ENCODE data around the gene SUSD3. TPM values are rescaled to one million over a fixed set of nuclear protein-coding genes. Genes with fewer than 3 reads are reported as not detected.

SUSD3 gene
- total RNA-seq, 1 donor from 2014 or later, result 1.3 TPM

- TF ChIP-seq, protein P1, sequence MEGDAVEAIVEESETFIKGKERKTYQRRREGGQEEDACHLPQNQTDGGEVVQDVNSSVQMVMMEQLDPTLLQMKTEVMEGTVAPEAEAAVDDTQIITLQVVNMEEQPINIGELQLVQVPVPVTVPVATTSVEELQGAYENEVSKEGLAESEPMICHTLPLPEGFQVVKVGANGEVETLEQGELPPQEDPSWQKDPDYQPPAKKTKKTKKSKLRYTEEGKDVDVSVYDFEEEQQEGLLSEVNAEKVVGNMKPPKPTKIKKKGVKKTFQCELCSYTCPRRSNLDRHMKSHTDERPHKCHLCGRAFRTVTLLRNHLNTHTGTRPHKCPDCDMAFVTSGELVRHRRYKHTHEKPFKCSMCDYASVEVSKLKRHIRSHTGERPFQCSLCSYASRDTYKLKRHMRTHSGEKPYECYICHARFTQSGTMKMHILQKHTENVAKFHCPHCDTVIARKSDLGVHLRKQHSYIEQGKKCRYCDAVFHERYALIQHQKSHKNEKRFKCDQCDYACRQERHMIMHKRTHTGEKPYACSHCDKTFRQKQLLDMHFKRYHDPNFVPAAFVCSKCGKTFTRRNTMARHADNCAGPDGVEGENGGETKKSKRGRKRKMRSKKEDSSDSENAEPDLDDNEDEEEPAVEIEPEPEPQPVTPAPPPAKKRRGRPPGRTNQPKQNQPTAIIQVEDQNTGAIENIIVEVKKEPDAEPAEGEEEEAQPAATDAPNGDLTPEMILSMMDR (IDR thresholded peaks at IDR 0.05; ENCODE audit: insufficient read depth, low read length, poor library complexity, severe bottlenecking), result no peak
- no peak for DNase-seq (ENCODE audit: low read depth)
- Histone ChIP-seq H3K4me3 (ENCODE audit: low read depth, low read length) (no peak overlapping the region), H3K36me3 (ENCODE audit: control insufficient read depth, insufficient read depth, low read length) (no peaks in the 10 kb centered on the region), H3K27me3 (ENCODE audit: control insufficient read depth, insufficient read depth, low read length) (peaks cover 13% of the 10 kb centered on the region)
Measured at GRCh38 chr9:93054758-93055704, 3.5 kb upstream of the SUSD3 start.

DNA sequence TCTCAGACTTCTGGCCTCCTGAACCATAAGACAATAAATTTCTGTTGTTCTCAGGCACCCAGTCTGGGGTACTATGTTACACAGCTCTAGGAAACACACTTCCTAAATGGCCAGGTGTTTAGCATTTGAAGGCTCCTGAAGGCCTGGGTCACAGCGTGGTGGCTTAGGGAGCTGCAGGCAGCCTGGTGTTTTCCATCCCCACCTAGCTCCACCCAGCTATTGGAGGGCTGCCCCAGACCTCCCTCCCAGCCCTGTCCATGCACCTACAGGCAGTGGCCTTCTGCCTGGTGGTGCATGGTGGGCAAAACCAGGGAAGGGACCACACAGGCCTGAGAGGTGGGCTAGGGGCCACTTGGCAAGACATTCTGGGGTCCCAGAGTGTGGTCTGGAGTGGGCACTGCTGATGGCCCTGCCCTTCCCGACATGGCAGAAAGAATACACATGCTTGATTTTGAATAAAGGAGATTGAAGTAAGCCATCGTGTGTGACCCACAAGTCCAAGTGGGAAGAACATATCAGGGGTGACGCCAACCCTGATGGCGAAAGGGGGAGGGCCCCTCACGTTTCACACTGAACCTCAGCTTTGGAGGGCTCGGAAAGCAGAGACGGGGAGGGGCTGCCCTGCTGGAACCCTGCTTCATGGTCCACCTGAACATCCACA, 1.3 kb upstream of the SUSD3 start:
- TF ChIP-seq, protein P1 (IDR thresholded peaks at IDR 0.05; ENCODE audit: insufficient read depth, low read length, poor library complexity, severe bottlenecking), result no peak
- Histone ChIP-seq H3K36me3 (ENCODE audit: control insufficient read depth, insufficient read depth, low read length) (no peaks in the 10 kb centered on the region), H3K4me3 (ENCODE audit: low read depth, low read length) (no peak overlapping the region), H3K27me3 (ENCODE audit: control insufficient read depth, insufficient read depth, low read length) (peaks cover 13% of the 10 kb centered on the region)
- DNase-seq (ENCODE audit: low read depth), result no peak

GRCh38 chr9:93057703-93058354, 672 bp upstream of the SUSD3 start:
- H3K36me3 ChIP-seq (ENCODE audit: control insufficient read depth, insufficient read depth, low read length), result no peaks in the 10 kb centered on the region
- no peak overlapping the region for H3K4me3 ChIP-seq (ENCODE audit: low read depth, low read length)
- TF ChIP-seq, protein P1 (IDR thresholded peaks at IDR 0.05; ENCODE audit: insufficient read depth, low read length, poor library complexity, severe bottlenecking), result no peak
- DNase-seq (ENCODE audit: low read depth), result no peak
- H3K27me3 ChIP-seq (ENCODE audit: control insufficient read depth, insufficient read depth, low read length), result peaks cover 12% of the 10 kb centered on the region

DNA sequence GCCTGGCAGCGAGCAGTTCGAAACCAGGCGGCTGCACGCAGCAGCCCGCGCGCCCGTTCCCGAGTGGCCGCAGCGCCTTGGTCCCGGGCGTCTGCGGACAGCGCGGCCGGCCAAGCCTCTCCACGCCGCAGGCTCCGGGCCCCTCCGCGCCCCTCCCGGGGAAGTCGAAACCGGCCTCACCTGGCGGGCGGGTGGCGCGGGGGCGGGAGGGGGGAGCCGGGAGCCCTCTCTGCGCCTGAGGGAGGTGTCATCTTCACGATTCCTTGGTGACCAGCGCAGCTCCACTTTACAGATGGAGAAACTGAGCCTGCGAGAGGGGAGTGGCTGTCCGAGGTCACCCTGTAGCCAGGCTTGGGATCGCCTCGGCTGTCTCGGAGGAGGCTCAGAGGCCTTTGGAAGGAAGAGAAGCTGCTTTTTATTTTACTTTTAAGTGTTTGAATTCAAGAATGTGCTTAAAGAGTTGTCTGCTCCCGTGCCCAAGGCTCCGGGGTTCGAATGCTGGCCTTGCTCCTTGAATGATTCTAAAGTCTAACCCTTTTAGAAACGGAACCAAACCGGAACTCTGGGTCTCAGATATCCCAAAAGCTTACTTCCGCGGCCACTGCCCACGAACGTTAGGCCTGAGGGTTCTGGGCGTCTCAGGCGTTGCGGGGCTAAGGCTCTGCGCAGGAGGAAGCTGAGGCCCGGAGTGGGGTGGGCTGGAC, 662 bp downstream of the SUSD3 start:
- H3K27me3 ChIP-seq (ENCODE audit: control insufficient read depth, insufficient read depth, low read length), result peaks cover 3% of the 10 kb centered on the region
- no peak for DNase-seq (ENCODE audit: low read depth)
- TF ChIP-seq, protein P1 (IDR thresholded peaks at IDR 0.05; ENCODE audit: insufficient read depth, low read length, poor library complexity, severe bottlenecking), result no peak
- H3K36me3 ChIP-seq (ENCODE audit: control insufficient read depth, insufficient read depth, low read length), result no peaks in the 10 kb centered on the region
- peak overlapping the region; percentile 15 for H3K4me3 ChIP-seq (ENCODE audit: low read depth, low read length)

- Histone ChIP-seq H3K4me3 (ENCODE audit: low read depth, low read length) (no peak overlapping the region), H3K27me3 (ENCODE audit: control insufficient read depth, insufficient read depth, low read length) (peaks cover 3% of the 10 kb centered on the region), H3K36me3 (ENCODE audit: control insufficient read depth, insufficient read depth, low read length) (no peaks in the 10 kb centered on the region)
- TF ChIP-seq, protein P1 (IDR thresholded peaks at IDR 0.05; ENCODE audit: insufficient read depth, low read length, poor library complexity, severe bottlenecking), result no peak
- no peak for DNase-seq (ENCODE audit: low read depth)
Measured at GRCh38 chr9:93059715-93060578, 1.4 kb downstream of the SUSD3 start.
